ENCODE measurements around the gene ZMYND10.

ZMYND10 gene

DNA sequence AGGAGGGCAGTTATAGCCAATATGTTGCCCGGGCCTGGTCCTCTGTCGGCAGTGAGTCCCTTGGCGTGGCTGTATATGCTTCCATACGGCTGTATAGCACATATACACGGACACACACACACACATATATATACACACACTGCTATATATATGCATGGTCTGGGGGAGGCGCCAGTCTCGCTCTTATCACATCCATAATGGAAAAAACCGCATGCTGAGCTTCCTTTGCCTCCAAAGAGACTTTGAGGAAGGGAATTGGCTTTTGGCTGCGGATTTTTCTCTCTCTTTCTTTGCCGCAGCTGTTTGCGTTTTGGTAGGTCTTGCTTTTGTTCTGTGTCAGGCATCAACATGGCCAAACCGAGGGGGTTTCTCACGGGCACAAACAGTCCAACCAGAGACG lies 25.1 kb upstream of the ZMYND10 start:
- DNase-seq (ENCODE audit: low spot score) = no peak

- no peak for DNase-seq (ENCODE audit: low spot score)
Measured at GRCh38 chr3:50369012-50369670, 23.6 kb upstream of the ZMYND10 start.

- DNase-seq (ENCODE audit: low spot score) = no peak
Measured at GRCh38 chr3:50365842-50366220, 20.3 kb upstream of the ZMYND10 start.

DNA sequence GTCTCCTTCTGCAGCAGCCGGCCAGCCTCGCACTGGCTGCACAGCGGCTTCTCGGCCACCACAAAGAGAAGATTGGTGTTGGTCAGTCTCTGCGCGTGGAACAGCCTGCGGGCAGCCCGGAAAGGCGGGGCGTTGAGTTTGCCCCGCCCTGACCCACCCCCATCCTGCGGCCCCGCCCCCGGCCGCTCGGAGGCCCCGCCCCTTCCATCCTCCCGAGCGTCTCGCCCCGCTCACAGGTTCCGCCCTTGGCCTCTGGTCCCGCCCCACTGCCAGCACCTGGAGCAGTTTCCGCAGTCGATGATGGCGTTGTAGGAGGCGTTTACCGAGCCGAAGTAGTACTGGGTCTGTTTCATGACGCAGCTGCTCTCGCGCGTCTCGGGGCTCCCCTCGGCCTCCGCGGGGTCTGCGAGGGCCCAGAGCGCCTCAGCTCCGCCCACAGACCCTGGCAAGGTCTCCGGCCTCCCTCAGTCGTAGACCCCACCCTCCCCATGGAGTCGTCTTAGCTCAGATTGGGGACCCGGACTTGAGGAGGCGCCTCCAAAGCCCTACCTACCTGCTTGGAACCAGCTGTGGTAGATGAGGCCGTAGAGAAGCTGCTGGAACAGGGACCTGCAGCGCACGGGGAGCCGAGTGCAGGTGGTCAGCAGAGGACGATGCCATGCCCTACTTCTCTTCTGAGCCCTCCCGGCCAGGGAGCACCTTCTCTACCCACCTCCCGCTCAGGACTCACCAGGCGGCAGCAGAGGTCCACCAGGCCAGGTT lies 19.7 kb upstream of the ZMYND10 start:
- peak; percentile 53 for DNase-seq (ENCODE audit: low spot score)

GRCh38 chr3:50364573-50365079 lies 19.1 kb upstream of the ZMYND10 start:
- no peak for DNase-seq (ENCODE audit: low spot score)

DNA sequence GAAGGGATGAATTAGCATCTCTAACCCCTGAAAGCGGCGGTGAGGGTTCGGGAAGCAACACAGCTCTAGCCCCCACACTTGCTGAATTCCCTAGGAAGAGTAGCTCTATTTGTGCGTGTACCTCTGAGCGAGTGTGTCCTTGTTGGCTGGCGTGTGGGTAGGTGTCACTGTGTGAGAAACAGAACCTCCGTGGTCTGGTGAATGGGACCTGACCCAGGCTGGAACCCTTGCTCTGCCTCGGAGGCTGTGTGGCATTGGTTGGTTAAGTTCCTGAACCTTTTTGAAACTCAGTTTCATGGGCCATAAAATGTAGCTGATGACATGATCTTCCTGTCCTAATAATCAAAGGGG lies 14.2 kb upstream of the ZMYND10 start:
- DNase-seq (ENCODE audit: low spot score) = no peak

DNA sequence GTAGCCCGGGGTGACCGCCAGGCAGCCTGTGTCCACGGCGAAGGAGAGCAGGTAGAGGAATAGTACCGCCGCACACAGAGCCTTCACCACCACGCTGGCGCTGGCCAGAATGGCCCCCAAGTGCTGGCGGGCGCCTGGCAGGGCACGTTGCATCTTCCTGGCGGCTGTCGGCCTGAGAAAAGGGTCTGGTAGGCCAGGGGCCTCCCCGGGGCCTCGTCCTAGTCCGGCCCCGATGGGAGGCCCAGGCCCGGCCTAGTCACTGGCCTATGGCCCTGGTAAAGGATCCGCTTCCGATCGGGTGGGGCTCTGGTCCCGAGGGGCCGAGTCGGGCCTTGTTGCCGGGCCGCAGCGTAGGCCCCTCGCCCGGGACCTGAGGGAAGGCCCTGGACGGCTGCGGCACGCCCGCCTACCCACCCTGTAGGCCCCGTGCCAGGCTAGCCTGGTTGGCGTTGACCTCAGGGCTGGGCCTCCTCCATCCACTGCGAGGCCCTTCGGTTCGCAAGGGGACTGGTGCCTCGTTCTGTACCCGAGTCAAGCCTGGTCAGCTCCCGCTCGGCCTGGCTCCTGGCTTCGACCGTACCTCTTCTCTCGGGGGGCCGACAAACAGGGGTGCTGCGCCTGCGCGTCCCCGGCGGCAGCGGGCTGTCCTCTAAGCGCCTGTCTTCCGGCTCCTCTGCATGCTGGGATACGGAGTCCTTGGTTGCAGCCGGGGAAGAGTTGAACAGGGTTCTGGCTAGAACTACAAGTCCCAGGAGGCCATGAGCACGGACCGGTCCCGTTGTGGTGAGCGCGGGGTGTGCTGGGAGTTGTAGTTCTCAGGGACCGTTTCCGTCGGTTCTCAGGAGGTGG lies 13.6 kb upstream of the ZMYND10 start, which contains the start of gene TMEM115:
Gene TMEM115, minus strand, starts transcription at position 611 of the 849 bp plus-strand sequence. Its CDS starts 458 bp downstream, at position 153.
- peak; percentile 100 for DNase-seq (ENCODE audit: low spot score)

DNA sequence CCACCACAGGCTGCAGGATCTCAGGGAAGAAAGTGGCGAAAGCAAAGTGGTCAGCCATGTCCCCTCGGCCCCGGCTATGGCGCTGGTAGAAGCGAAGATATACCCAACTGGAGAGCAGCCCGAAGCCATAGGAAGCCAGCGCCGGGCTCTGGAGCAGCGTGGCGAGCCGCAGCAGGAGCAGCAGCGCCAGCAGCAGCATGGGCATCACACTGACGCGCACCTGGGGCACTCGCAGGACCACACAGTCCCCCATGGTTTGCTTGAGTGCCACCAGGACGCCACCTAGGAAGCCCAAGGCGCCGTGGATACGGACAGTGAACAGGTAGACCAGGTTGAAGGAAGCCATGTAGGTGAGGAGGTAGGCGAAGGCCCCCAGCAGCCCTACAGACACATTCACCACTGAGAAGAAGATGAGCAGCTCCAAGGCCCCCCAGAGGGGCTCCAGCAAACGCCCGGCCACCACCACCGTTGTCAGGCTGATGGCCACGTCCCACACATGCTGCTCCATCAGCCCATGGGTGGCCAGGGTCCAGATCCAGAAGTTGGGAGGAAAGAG lies 12.9 kb upstream of the ZMYND10 start:
- DNase-seq (ENCODE audit: low spot score) = no peak

GRCh38 chr3:50357481-50357880 lies 11.9 kb upstream of the ZMYND10 start:
- no peak for DNase-seq (ENCODE audit: low spot score)

- DNase-seq (ENCODE audit: low spot score) = no peak
Measured at GRCh38 chr3:50356553-50356952, 11.0 kb upstream of the ZMYND10 start.

GRCh38 chr3:50355829-50356552 lies 10.5 kb upstream of the ZMYND10 start:
- DNase-seq (ENCODE audit: low spot score) = no peak

GRCh38 chr3:50354850-50355249 lies 9.3 kb upstream of the ZMYND10 start:
- no peak for DNase-seq (ENCODE audit: low spot score)

DNA sequence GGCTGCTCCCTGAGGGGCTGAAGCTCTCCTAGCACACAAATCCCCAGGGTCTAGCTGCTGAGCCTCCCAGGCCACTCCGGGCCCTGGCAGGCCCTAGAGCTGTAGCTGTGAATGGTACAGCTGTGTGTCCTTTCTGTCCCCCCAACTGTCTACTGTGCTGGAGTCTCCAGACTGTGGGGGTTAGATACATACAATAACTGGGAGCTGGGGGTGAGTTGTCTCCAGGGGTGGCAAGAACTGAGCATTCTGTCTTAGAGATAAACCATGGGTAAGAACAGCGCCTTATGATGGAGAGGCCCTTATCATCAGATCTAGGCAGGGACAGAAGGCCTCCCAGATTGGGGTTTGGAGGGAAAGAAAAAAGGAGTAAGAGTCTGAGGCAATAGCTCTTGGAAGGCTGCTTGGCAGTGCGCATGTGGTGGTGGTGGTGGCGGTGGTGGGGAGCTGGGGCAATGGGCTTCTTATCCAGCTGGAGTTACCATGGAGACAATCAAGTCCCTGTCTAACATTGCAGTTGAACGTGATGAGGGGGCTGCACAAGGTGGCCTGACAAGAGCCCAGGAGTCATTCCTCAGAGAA lies 8.7 kb upstream of the ZMYND10 start:
- no peak for DNase-seq (ENCODE audit: low spot score)

DNA sequence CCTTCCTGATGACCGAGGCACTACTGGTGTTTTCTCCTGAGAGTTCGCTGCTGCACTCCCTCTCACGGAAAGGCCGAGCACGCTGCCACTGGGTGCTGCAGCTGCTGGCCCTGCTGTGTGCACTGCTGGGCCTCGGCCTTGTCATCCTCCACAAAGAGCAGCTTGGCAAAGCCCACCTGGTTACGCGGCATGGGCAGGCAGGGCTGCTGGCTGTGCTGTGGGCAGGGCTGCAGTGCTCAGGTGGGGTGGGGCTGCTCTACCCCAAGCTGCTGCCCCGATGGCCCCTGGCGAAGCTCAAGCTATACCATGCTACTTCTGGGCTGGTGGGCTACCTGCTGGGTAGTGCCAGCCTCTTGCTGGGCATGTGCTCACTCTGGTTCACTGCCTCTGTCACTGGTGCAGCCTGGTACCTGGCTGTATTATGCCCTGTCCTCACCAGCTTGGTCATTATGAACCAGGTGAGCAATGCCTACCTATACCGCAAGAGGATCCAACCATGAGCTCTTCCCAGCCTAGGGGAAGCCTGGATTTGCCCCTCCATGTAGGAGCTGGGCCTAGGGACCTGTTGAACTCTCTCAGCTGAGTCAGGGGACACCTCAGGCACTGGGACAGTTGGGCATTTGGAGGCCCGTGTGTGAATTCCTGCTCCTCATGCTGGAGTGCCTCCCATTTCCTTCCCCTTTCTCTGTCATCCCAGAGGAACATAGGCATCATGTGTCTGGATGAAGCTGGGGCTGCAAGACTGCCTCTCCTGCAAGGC lies 7.9 kb upstream of the ZMYND10 start:
- no peak for DNase-seq (ENCODE audit: low spot score)

DNA sequence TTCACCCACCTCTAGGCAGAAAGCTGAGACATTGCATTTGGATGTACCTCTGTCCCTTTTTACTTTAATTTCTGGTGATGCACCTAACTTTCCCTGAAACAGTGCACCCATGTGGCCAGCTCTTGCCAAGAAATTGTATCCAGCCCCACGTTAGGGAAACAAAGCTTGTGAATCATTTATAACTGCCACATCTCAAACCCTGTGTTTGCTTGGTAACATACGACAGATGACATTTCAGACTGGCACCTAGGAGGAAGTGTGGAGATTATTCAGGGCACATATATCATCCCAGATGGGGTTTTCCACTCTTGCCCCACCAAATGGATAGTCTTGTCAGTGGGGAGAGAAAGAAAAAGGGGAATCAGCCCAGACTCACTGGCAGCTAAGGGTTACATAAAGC lies 7.2 kb upstream of the ZMYND10 start:
- no peak for DNase-seq (ENCODE audit: low spot score)

- DNase-seq (ENCODE audit: low spot score) = no peak
Measured at GRCh38 chr3:50351323-50351697, 5.8 kb upstream of the ZMYND10 start.

DNA sequence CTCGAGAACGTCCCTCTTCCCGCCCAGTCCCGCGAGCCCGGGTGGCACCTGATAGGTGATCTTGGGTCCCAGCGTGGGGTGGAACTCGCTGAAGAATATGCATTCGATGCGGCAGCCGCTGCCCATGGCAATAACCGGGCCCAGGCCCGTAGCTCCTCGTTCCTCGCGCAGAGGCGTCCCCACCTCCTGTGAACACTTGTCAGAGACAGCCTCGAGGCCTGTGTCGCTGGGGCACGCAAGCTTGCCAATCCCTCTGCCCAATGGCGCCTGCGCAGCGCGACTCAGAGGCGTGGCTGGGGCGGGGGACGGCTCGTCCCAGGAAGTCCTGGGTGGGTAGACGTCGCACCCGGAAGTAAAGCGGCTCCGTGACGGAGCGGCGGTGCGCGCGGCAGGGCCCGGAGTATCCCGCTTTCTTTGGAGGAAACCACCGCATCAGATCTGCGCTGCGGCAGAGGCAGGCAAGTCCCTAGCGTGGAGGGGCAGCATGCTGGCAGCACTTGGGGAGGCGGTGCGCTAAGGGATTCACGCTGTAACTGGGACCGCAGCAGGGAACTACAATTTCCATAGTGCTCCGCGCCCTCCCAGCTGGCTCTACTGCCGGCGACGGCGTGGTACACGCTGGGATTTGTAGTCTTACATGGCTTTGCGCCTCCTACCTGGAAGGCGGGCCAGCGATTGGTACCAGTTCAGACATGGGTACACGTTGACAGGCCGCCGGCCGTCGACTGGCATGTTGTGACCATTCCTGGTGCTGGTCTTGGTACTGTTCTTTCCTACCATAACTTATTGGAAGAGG lies 5.2 kb upstream of the ZMYND10 start, which contains the start of the genes CYB561D2 and NPRL2:
Gene CYB561D2, plus strand, starts transcription at position 336 of the 796 bp plus-strand sequence. CDS start 572 bp downstream, outside the sequence.
Gene NPRL2, minus strand, starts transcription at position 249 of the 796 bp plus-strand sequence. Its CDS starts 123 bp downstream, at position 126.
- peak; percentile 96 for DNase-seq (ENCODE audit: low spot score)

GRCh38 chr3:50350213-50350526 lies 4.6 kb upstream of the ZMYND10 start:
- no peak for DNase-seq (ENCODE audit: low spot score)

DNA sequence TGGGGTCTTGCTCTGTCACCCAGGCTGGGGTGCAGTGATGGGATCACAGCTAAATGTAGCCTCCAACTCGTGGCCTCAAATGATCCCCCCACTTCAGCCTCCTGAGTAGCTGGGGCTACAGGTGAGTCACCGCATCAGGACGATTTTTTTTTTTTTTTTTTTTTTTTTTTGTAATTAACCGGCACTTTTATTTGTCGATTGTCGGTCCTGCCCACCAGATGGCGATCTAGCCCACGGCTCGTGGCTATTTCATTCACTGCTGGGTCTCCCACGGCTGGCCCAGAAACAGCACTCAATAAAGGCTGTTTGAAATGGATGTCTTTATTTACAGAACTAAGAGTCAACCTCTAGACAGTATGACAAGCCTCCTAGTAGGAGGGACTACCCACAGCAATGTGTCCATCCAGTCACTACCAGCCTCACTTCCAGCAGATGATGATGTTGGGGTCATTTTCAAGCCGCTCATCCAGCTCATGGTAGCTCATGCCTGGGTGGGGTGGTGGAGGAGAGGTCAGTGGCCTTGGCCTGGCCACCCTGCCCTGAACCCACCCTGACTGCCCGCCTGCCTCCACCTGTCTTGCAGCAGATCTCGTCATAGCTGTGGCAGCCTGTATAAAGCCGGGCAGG lies 1.8 kb upstream of the ZMYND10 start:
- DNase-seq (ENCODE audit: low spot score) = peak; percentile 62
